H1 (cell line): ENCODE measurements around the gene ARMH4. TPM values are rescaled to one million over a fixed set of nuclear protein-coding genes. Genes with fewer than 3 reads are reported as not detected.

Source experiments
- CHD7 ChIP-seq: fragments of 300-600 bp; sonication (generic); IDR thresholded peaks from 2 replicates; pipeline ENCODE4 v1.7.1; 2012; ENCODE audit warnings: low read length, moderate library complexity, mild to moderate bottlenecking, inconsistent platforms; ENCODE audit not compliant: insufficient replicate concordance
- SIRT6 ChIP-seq: IDR thresholded peaks from one replicate; pipeline ENCODE4 v1.7.1; 2012; ENCODE audit warnings: low read length, inconsistent platforms
- SP4 ChIP-seq: IDR thresholded peaks from 2 replicates; pipeline ENCODE4 v1.6.1; 2012; ENCODE audit warnings: low read length, inconsistent platforms
- SUZ12 ChIP-seq: fragments of 200-600 bp; sonication (generic); IDR thresholded peaks from 2 replicates; pipeline ENCODE4 v1.6.1; 2012; ENCODE audit warnings: mild to moderate bottlenecking, inconsistent platforms, low read length, moderate library complexity, mixed read lengths
- polyA plus RNA-seq, 7 experiments: library from polyadenylated mRNA; depleted of rRNA in 3 of 7; stranded (reverse) in 5 of 7; unstranded in 2 of 7; fragments of >200 nt in 5 of 7; fragments of 200-250 nt in 2 of 7; gene quantifications; 1 replicate in 5 of 7; 2 replicates in 1 of 7; 4 replicates in 1 of 7; pipeline versions ENCODE4 v1.2.1 to v1.2.3, GENCODE V29; 2011 to 2013; ENCODE audit warnings: missing spikeins in 2 of 7, mixed read lengths in 2 of 7
- total RNA-seq: library from RNA; stranded (reverse); fragmentation: NEBNext Ultra II Directional; extraction: Animal tissue kit (Norgen Biotek cat#: 25700); gene quantifications from 2 replicates; pipeline ENCODE4 v1.2.1, GENCODE V29; 2021

Gene ARMH4
- total and polyA plus RNA-seq, 2 of the 8 experiments (the other 6 are each of a cell fraction or from before 2014, with no cell fraction given): 7.1 to 25.4 TPM

DNA sequence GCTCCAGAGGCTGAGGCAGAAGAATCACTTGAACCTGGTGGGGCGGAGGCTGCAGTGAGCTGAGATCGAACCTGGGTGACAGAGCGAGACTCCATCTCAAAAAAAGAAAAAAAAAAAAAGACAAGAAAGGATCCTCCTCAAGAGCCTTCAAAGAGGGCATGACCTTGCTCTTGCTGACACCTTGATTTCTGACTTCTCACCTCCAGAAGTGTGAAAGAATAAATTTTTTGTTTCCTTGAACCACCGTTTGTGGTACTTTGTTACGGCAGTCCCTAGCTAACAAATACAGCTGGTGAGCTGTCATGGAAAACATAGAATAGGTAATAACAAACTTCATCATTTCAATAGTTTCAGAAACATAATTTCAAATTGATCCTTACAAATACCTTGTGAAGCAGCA is 46.1 kb upstream of the ARMH4 start (continued):
- TF ChIP-seq CHD7 (no peak), SP4 (no peak), SUZ12 (no peak), SIRT6 (no peak)
